Endothelial cell of umbilical vein (primary cell): ENCODE results near the gene ZNF667. TPM values are rescaled to one million over a fixed set of nuclear protein-coding genes. Genes with fewer than 3 reads are reported as not detected.

ENCODE experiments used
- BruUV-seq: library from RNA; stranded (reverse); fragments of 400-500 nt; replicated peaks from 2 replicates; lab custom pipeline; 2021; lab: Mats Ljungman, UMichigan
- CTCF ChIA-PET: fragments of 300-600, 350-600 bp; sonication (Branson Sonifier 250); formaldehyde crosslinking; loops from one replicate; lab custom pipeline; 2021; ENCODE audit warnings: antibody characterized with exemption, inconsistent platforms; lab: Charles Lee
- POLR2A ChIA-PET: fragments of 300-600, 350-600 bp; sonication (Branson Sonifier 250); formaldehyde crosslinking; loops from one replicate; lab custom pipeline; 2021; ENCODE audit warnings: antibody characterized with exemption, inconsistent platforms; lab: Charles Lee
- DNase-seq: peaks from one replicate; pipeline ENCODE4 v3.0.0-alpha.2; 2011; ENCODE audit warnings: low read depth, low spot score
- FAIRE-seq: peaks from 2 replicates; lab custom pipeline; 2011; peaks lifted over from hg19 to GRCh38; lab: Jason Lieb, UNC
- H2AFZ ChIP-seq: 2 replicates; pipeline ENCODE4 v1.6.0; 2012; ENCODE audit warnings: low read depth, low read length, control low read depth, inconsistent platforms
- H3K27ac ChIP-seq: 2 replicates; pipeline ENCODE4 v1.5.1; 2011; ENCODE audit warnings: low read depth, mild to moderate bottlenecking, control low read depth, low read length, moderate library complexity; ENCODE audit not compliant: insufficient read depth
- H3K27me3 ChIP-seq, 2 experiments: 2 replicates each; pipeline versions ENCODE4 v1.6.0 to v1.6.1; 2011; ENCODE audit warnings: low read length in 2 of 2, mixed read lengths in 1 of 2; ENCODE audit not compliant: control insufficient read depth in 2 of 2, insufficient read depth in 2 of 2
- H3K36me3 ChIP-seq, 2 experiments: 2 replicates in 1 of 2; 3 replicates in 1 of 2; pipeline ENCODE4 v1.5.1; 2011; ENCODE audit warnings: low read length in 2 of 2, mild to moderate bottlenecking in 1 of 2, moderate library complexity in 1 of 2; ENCODE audit not compliant: control insufficient read depth in 2 of 2, insufficient read depth in 2 of 2; ENCODE audit errors: extremely low read depth in 1 of 2
- H3K4me1 ChIP-seq: 3 replicates; pipeline ENCODE4 v1.5.1; 2011; ENCODE audit warnings: mild to moderate bottlenecking, low read length; ENCODE audit not compliant: control insufficient read depth, insufficient read depth; ENCODE audit errors: extremely low read depth
- H3K4me2 ChIP-seq: 2 replicates; pipeline ENCODE4 v1.6.1; 2011; ENCODE audit warnings: low read length, control low read depth, mixed read lengths; ENCODE audit not compliant: insufficient read depth
- H3K4me3 ChIP-seq, 3 experiments: fragments of 200-600 bp in 1 of 3; sonication (generic), shearing (Covaris generic) in 1 of 3; replicated peaks in 1 of 3; 2 replicates each; pipeline ENCODE4 v1.5.1; 2011 to 2016; ENCODE audit warnings: control low read depth in 3 of 3, low read length in 3 of 3, mild to moderate bottlenecking in 2 of 3, inconsistent platforms in 1 of 3, low read depth in 1 of 3, moderate library complexity in 1 of 3; ENCODE audit not compliant: insufficient read depth in 1 of 3
- H3K79me2 ChIP-seq: 2 replicates; pipeline ENCODE4 v1.6.0; 2012; ENCODE audit warnings: low read length, inconsistent platforms; ENCODE audit not compliant: control insufficient read depth, insufficient read depth
- H3K9ac ChIP-seq: replicated peaks from 2 replicates; pipeline ENCODE3; 2011; ENCODE audit warnings: low read length, control low read depth; ENCODE audit not compliant: insufficient read depth; ENCODE audit errors: extremely low read depth
- H3K9me1 ChIP-seq: replicated peaks from 3 replicates; pipeline ENCODE4 v1.6.0; 2011; ENCODE audit warnings: mild to moderate bottlenecking, low read length; ENCODE audit not compliant: control insufficient read depth, insufficient read depth; ENCODE audit errors: extremely low read depth
- H3K9me3 ChIP-seq: replicated peaks from 2 replicates; pipeline ENCODE4 v1.5.1; 2012; ENCODE audit warnings: low read length, inconsistent platforms; ENCODE audit not compliant: control insufficient read depth, insufficient read depth
- H4K20me1 ChIP-seq: replicated peaks from 2 replicates; pipeline ENCODE3; 2011; ENCODE audit warnings: mild to moderate bottlenecking, low read length; ENCODE audit not compliant: control insufficient read depth, insufficient read depth; ENCODE audit errors: extremely low read depth
- CTCF ChIP-seq, 2 donors: IDR thresholded peaks; 1 replicate in 1 of 2; 2 replicates in 1 of 2; pipeline ENCODE4 v1.5.1; 2011; ENCODE audit warnings: low read length in 2 of 2, mild to moderate bottlenecking in 2 of 2, moderate library complexity in 2 of 2, control low read depth in 1 of 2, inconsistent platforms in 1 of 2, low read depth in 1 of 2; ENCODE audit not compliant: insufficient read depth in 1 of 2; ENCODE audit errors: extremely low read depth in 1 of 2
- EZH2 ChIP-seq: IDR thresholded peaks from 2 replicates; pipeline ENCODE4 v1.6.1; 2012; ENCODE audit warnings: borderline replicate concordance, low read depth, mild to moderate bottlenecking, moderate library complexity, low read length, inconsistent platforms; ENCODE audit not compliant: severe bottlenecking
- FOS ChIP-seq: IDR thresholded peaks from 2 replicates; pipeline ENCODE4 v1.6.1; 2011; ENCODE audit warnings: mild to moderate bottlenecking, low read length, moderate library complexity, borderline replicate concordance; ENCODE audit not compliant: insufficient read depth
- GATA2 ChIP-seq: IDR thresholded peaks from 2 replicates; pipeline ENCODE4 v1.7.0; 2011; ENCODE audit warnings: low read depth, mild to moderate bottlenecking, moderate library complexity, mixed read lengths, low read length; ENCODE audit not compliant: insufficient read length, insufficient read depth
- JUN ChIP-seq: IDR thresholded peaks from 2 replicates; pipeline ENCODE4 v1.6.1; 2011; ENCODE audit warnings: borderline replicate concordance, low read depth; ENCODE audit not compliant: insufficient read length, insufficient read depth
- MAX ChIP-seq: IDR thresholded peaks from 2 replicates; pipeline ENCODE4 v1.6.1; 2011; ENCODE audit not compliant: insufficient read depth, insufficient read length
- MYC ChIP-seq: IDR thresholded peaks from one replicate; pipeline ENCODE4 v1.6.1; 2011; ENCODE audit warnings: mild to moderate bottlenecking, low read depth, low read length
- POLR2A ChIP-seq: IDR thresholded peaks from 2 replicates; pipeline ENCODE4 v1.6.1; 2012; ENCODE audit warnings: low read depth, mild to moderate bottlenecking, control low read depth, low read length
- POLR2AphosphoS5 ChIP-seq: IDR thresholded peaks from 2 replicates; pipeline ENCODE4 v1.6.1; 2012; ENCODE audit warnings: low read depth, mild to moderate bottlenecking, control low read depth, low read length, moderate library complexity; ENCODE audit not compliant: insufficient read depth
- dilution Hi-C: fragments of 300-500 bp; cut with MboI; formaldehyde crosslinking; loops from one replicate; pipeline ENCODE4 v1.15.0; 2019; ENCODE audit warnings: low sequenced_read_pairs; ENCODE audit not compliant: extremely low pct_ligation_motif_present
- intact Hi-C: fragments of 100-400 bp; cut with micrococcal nuclease; formaldehyde crosslinking; loops from one replicate; pipeline ENCODE4 v1.10.0; 2022
- polyA plus RNA-seq, 4 experiments: library from polyadenylated mRNA; depleted of rRNA in 3 of 4; stranded (reverse) in 3 of 4; unstranded in 1 of 4; fragments of >200 nt; gene quantifications; 2 replicates each; pipeline versions ENCODE4 v1.2.1 to v1.2.3, GENCODE V29; 2011 to 2012; ENCODE audit warnings: missing spikeins in 1 of 4
- total RNA-seq: library from RNA; stranded (reverse); gene quantifications from 2 replicates; pipeline ENCODE4 v1.2.3, GENCODE V29; 2021

Gene ZNF667
- total and polyA plus RNA-seq, 2 donors (not counting 3 experiments of a cell fraction or from before 2014, with no cell fraction given) = 0.35 to 1.3 TPM

GRCh38 chr19:56423276-56423984, 53.7 kb downstream of the ZNF667 start:
- BruUV-seq = no TSS peak
- Histone ChIP-seq H3K79me2 (no peaks in the 10 kb centered on the region), H3K9ac (no peak overlapping the region), H3K9me3 (peaks cover 28% of the 10 kb centered on the region), H3K27ac (no peak overlapping the region), H3K9me1 (no peaks in the 10 kb centered on the region), H3K36me3 (peaks cover 0 to 5% of the 10 kb centered on the region in 2 experiments), H3K4me1 (no peaks in the 10 kb centered on the region), H3K27me3 (no peaks in the 10 kb centered on the region), H4K20me1 (no peaks in the 10 kb centered on the region), H2AFZ (no peak overlapping the region), H3K4me3 (no peak overlapping the region), H3K4me2 (no peak overlapping the region)
- intact Hi-C loops (no loop called here), dilution Hi-C loops (no loop called here)
- POLR2A ChIA-PET = no interaction called here
- DNase-seq (no peak), FAIRE-seq (no peak)
- TF ChIP-seq MYC (no peak), POLR2A (no peak), POLR2AphosphoS5 (no peak), EZH2 (no peak), FOS (no peak)
- CTCF ChIA-PET = no interaction called here

GRCh38 chr19:56405062-56405461, 72.1 kb downstream of the ZNF667 start:
- dilution Hi-C loops (no loop called here), intact Hi-C loops (loop anchor here (2.0 to 10.0 kb wide), 2 partner anchors 36 to 160 kb away; partner anchors contain the start of gene ZNF470)
- no peak overlapping the region for H2AFZ ChIP-seq
- DNase-seq (no peak), FAIRE-seq (no peak)
- ChIA-PET POLR2A (no interaction called here), CTCF (no interaction called here)
- BruUV-seq = no TSS peak
- H3K79me2 ChIP-seq = no peaks in the 10 kb centered on the region
- H4K20me1 ChIP-seq = no peaks in the 10 kb centered on the region
- H3K36me3 ChIP-seq = peaks cover 0 to 13% of the 10 kb centered on the region in 2 experiments
- H3K4me2 ChIP-seq = peak overlapping the region; percentile 32
- no peaks in the 10 kb centered on the region for H3K9me3 ChIP-seq
- no peak overlapping the region for H3K27ac ChIP-seq
- TF ChIP-seq EZH2 = no peak
- TF ChIP-seq GATA2 = no peak
- TF ChIP-seq MYC = no peak
- no peak for TF ChIP-seq MAX
- no peak for TF ChIP-seq JUN
- TF ChIP-seq POLR2A = no peak
- TF ChIP-seq CTCF (IDR thresholded peaks at IDR 0.05; ENCODE audit: extremely low read depth in 1 of 2, insufficient read depth in 1 of 2, low read depth in 1 of 2, low read length in 2 of 2) = no peak
- no peak for TF ChIP-seq POLR2AphosphoS5
- no peaks in the 10 kb centered on the region for H3K27me3 ChIP-seq
- peak overlapping the region in 1 of 3 experiments; percentile 81 for H3K4me3 ChIP-seq
- H3K9me1 ChIP-seq = no peaks in the 10 kb centered on the region
- no peak overlapping the region for H3K9ac ChIP-seq
- peaks cover 8% of the 10 kb centered on the region for H3K4me1 ChIP-seq
